NK-92 (cell line): ENCODE data around the gene MOK.

Source experiments
- DNase-seq: peaks from one replicate; lab custom pipeline; 2025; ENCODE audit not compliant: unreplicated experiment; lab: John Stamatoyannopoulos, UW

Gene MOK

GRCh38 chr14:102208741-102209140, 96.2 kb downstream of the MOK start:
- no peak for DNase-seq

DNA sequence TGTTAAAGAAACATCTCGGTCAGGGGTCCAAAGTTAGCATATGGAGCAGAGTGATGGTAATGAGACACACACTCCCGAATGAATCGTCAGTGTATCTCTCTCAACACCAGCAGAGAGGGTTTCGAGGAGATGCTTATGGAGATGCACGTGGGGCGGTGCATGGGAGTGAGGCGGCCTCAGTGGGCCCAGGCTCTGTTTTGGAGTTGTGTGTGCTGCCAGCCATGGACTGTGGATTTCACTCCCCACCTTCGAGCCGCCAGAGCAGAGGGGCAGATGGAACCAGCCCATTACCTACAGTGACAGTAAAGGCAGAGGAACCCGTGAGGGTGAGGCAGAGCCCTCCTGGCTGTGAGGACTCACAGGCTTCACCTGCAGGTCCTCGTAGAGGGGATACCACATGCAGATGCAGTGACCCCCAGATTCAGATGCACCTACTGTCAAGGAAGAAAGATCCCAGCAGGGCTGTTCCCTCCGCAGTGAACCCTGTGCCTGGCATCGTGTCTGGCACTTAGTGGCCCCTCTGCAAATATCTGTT, 97.1 kb downstream of the MOK start:
- DNase-seq: no peak

- DNase-seq: no peak
Observed at GRCh38 chr14:102206918-102207317, 98.0 kb downstream of the MOK start.

- no peak for DNase-seq
Observed at GRCh38 chr14:102205560-102205959, 99.4 kb downstream of the MOK start.

GRCh38 chr14:102203382-102203781, 101.6 kb downstream of the MOK start:
- no peak for DNase-seq

- DNase-seq: no peak
Observed at GRCh38 chr14:102202944-102203343, 102.0 kb downstream of the MOK start.

GRCh38 chr14:102201776-102202175, 103.2 kb downstream of the MOK start:
- no peak for DNase-seq

GRCh38 chr14:102201353-102201738, 103.6 kb downstream of the MOK start:
- no peak for DNase-seq

DNA sequence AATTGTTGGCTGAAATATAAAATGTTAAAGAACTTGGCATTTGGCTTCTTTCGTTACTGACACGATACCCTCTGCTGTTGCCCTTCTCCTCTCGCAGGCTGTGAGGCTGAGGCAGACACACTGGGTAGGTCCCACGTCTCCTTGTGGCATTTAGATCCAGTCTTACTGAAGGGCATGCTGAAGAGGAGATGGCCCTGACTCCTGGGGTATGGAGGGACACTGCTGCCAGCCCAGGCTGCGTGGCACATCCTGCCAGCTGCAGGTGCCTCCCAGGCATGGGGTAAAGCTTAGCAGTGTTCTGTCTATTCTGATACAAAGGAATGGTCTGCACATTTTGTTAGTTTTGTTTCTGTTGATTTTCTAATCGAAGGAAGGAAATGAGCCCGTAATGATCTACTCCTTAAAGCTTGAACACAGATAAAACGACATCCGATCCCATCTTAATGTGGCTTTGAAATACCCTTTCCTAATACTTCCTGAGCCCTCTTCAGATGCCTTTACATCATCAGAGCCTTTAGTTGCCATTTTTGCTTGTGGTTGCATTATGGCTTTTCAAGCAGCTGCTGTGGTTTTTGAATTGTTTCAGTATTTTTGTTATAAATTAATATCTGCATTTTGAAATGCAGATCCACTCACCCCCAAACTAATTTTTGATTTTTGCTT, 104.1 kb downstream of the MOK start:
- no peak for DNase-seq

- DNase-seq: no peak
Observed at GRCh38 chr14:102197317-102197853, 107.6 kb downstream of the MOK start.

GRCh38 chr14:102196902-102197230, 108.1 kb downstream of the MOK start:
- DNase-seq: no peak

DNA sequence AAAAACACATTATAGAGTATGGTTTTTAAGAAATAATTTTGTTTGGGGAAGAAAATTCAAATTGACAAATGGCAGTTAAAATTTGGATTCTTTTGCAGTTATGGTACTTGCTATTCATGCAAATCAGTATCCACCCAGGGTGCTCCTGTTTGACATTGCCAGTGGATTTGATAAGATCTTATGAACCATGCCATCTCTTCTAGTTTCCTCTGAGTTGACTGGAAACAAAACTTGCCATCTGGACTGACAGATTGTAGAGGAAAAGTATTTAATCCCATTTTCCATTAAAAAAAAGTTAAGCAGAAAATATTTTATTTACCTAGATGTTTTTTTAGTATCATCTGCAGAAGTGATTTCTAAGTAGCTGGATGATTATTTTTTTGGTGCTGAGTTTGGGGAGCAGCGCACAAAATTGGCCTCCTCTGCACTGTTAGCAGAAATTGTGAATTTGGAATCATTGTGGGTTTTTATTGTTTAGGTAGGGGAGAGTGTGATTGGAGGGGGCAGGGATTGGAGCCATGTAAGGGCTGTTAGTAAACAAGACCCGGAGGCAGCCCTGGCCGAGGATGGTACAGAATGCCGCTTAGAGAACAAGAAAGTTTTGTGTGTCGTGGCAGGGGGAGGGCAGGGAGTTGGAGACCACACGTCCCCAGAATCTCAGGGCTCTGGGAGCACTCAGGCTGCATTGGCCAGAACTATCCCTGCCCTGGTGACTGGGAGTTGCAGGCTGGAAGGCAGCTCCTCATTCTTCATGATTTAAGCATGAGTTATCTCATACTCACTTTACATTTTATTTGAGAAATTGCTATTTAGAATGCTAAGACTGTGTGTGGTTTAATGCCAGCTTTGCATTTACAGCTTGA, 108.7 kb downstream of the MOK start:
- no peak for DNase-seq

DNA sequence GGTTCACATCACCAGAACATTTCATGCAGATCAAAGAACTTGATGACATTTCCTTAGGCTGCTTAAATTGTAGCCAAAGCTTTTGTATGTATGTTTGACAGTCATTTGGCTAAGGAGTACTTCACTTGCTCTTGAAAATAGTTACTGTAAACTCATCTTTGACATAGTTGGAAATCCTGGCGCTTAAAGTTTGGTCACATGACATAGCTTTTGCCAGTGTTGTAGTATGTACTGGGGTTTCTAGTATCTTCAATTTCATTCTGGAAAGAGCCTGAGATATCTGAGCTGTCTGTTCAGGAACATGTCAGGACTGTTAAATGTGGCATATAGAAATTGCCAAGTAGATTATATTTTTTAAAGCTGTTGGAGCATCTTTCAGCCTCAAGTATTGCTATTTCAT, 109.5 kb downstream of the MOK start:
- DNase-seq: no peak

DNA sequence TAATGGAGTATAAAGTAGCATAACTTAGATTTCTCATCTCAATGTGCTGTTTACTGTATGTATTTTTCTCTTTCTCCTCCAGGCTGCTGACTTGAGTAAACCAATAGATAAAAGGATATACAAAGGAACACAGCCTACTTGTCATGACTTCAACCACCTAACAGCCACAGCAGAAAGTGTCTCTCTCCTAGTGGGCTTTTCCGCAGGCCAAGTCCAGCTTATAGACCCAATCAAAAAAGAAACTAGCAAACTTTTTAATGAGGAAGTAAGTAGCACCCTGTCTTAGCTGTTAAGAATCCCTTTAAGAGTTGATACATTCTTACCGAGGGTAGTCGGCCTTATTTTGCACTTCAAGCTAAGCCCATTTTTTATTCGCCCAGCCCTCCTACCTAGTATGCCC, 110.1 kb downstream of the MOK start:
- no peak for DNase-seq

GRCh38 chr14:102192840-102193502, 112.0 kb downstream of the MOK start:
- DNase-seq: no peak

DNA sequence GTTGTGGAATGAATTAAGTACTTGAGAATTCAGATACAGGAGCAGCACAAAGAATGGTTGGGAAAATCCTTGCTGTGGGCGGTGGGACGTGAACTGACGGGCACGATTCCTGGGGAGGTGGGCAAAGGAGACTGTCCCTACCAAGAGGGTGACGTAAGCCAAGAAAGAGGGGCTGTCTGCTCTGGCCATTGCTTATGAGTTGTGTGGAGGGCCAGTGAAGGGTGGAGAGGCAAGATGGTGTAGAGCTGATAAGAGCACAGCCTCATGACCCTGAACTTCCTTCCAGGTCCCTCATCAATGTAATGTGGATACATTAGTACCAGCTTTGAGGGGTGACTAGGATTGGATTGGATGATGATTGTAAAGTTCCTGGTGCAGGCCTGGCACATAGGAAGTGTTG, 115.1 kb downstream of the MOK start:
- no peak for DNase-seq

DNA sequence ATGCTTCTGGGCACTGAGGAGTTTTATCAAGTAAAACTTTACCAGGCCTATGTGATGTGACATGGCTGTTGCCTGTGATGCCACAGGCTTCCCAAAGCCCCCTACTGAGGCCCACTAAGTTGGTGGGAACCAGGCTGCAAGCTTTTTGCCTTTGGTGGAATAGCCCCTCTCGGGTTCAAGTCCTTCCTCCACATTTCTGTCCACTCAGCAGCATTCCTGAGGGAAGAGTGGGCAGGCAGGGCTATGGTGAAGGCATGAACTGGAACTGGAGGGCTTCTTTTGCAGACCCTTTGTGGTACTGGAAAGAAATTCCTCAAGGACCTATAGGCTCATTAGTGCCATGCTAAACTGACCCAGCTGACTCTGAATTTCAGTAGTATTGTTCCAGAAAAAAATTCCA, 116.8 kb downstream of the MOK start:
- DNase-seq: no peak

GRCh38 chr14:102187568-102188001, 117.4 kb downstream of the MOK start:
- DNase-seq: no peak

- no peak for DNase-seq
Observed at GRCh38 chr14:102187044-102187443, 117.9 kb downstream of the MOK start.

DNA sequence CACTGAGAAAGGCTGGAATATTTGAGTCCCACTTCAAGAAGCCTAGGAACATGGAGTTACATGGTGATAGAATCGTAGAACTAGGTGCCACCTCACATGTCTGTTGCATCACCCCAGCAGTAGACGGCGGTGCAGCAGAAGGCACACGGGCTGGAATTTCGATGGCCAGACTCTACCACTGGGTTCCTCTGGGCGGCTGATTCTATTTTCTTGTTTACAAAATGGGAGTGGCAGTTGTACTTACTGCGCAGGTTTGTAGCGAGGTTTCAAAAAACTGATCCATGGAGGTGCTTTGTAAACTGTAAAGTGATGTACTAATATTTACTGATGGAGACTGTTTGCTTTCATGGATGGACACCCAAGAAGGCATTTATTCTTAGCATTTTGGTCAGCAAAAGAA, 119.6 kb downstream of the MOK start:
- no peak for DNase-seq

GRCh38 chr14:102184316-102185035, 120.5 kb downstream of the MOK start:
- DNase-seq: no peak
